Measurements from ENCODE around the gene ERN1. TPM values are rescaled to one million over a fixed set of nuclear protein-coding genes. Genes with fewer than 3 reads are reported as not detected.
"Not testable (repeated sequence)": the region's sequence is repeated elsewhere in the genome, so short reads cannot be mapped to it uniquely, and the experiment has no call there.

The ERN1 gene
- 1.6 TPM for polyA plus RNA-seq (2013, experiment 1 of 2)
- 1.5 TPM for polyA plus RNA-seq (2013, experiment 2 of 2)

- under 1% methylated on average over 98 of the region's 98 CpGs for WGBS
- Histone ChIP-seq H3K9me3 (ENCODE audit: insufficient read depth, low read depth, low read length) (no peaks in the 10 kb centered on the region), H3K4me1 (ENCODE audit: insufficient read depth, low read length) (peaks cover 9% of the 10 kb centered on the region; the same call in 1 of the 2 replicates), H3K36me3 (ENCODE audit: insufficient read depth, low read length) (no peaks in the 10 kb centered on the region), H3K27ac (ENCODE audit: low read depth, low read length) (peak within 1 kb of the TSS; percentile 23; the same call in 1 of the 2 replicates), H3K9ac (ENCODE audit: low read depth, low read length) (peak within 1 kb of the TSS; percentile 64), H3K27me3 (ENCODE audit: insufficient read depth, low read length) (peaks cover 33% of the 10 kb centered on the region), H3K4me3 (ENCODE audit: low read length) (peak within 1 kb of the TSS; percentile 77)
These were observed at the start of gene ERN1 for GRCh38 chr17:64129765-64130558. Gene ERN1 (minus strand): TSS chr17:64130144. CDS start chr17:64130029, 115 bp downstream.

GRCh38 chr17:64179024-64179423, 49.1 kb upstream of the ERN1 start:
- H3K9ac ChIP-seq (ENCODE audit: low read depth, low read length); H3K4me1 ChIP-seq (ENCODE audit: insufficient read depth, low read length); H3K27me3 ChIP-seq (ENCODE audit: insufficient read depth, low read length); H3K27ac ChIP-seq (ENCODE audit: low read depth, low read length); H3K9me3 ChIP-seq (ENCODE audit: insufficient read depth, low read depth, low read length); H3K36me3 ChIP-seq (ENCODE audit: insufficient read depth, low read length); H3K4me3 ChIP-seq (ENCODE audit: low read length): not testable (repeated sequence)
- WGBS: 85% methylated on average over 4 of the region's 4 CpGs

- Histone ChIP-seq H3K27ac (ENCODE audit: low read depth, low read length) (no peak overlapping the region), H3K4me1 (ENCODE audit: insufficient read depth, low read length) (no peaks in the 10 kb centered on the region)
- 88% methylated on average over 7 of the region's 9 CpGs for WGBS
These were observed 48.3 kb upstream of the ERN1 start for GRCh38 chr17:64178011-64178825.

GRCh38 chr17:64177311-64178010, 47.5 kb upstream of the ERN1 start:
- Histone ChIP-seq H3K4me3 (ENCODE audit: low read length) (no peak overlapping the region), H3K9ac (ENCODE audit: low read depth, low read length) (no peak overlapping the region), H3K9me3 (ENCODE audit: insufficient read depth, low read depth, low read length) (no peaks in the 10 kb centered on the region), H3K4me1 (ENCODE audit: insufficient read depth, low read length) (no peaks in the 10 kb centered on the region), H3K36me3 (ENCODE audit: insufficient read depth, low read length) (peaks cover 7% of the 10 kb centered on the region; the same call in 1 of the 2 replicates), H3K27ac (ENCODE audit: low read depth, low read length) (no peak overlapping the region), H3K27me3 (ENCODE audit: insufficient read depth, low read length) (no peaks in the 10 kb centered on the region)
- 94% methylated on average over 6 of the region's 7 CpGs for WGBS

More at GRCh38 chr17:64178011-64178825, 48.3 kb upstream of the ERN1 start:
- Histone ChIP-seq H3K27me3 (ENCODE audit: insufficient read depth, low read length) (no peaks in the 10 kb centered on the region), H3K36me3 (ENCODE audit: insufficient read depth, low read length) (peaks cover 7% of the 10 kb centered on the region; the same call in 1 of the 2 replicates), H3K4me3 (ENCODE audit: low read length) (no peak overlapping the region), H3K9ac (ENCODE audit: low read depth, low read length) (no peak overlapping the region), H3K9me3 (ENCODE audit: insufficient read depth, low read depth, low read length) (no peaks in the 10 kb centered on the region)

- Histone ChIP-seq H3K4me1 (ENCODE audit: insufficient read depth, low read length) (no peaks in the 10 kb centered on the region), H3K4me3 (ENCODE audit: low read length) (no peak overlapping the region), H3K27me3 (ENCODE audit: insufficient read depth, low read length) (no peaks in the 10 kb centered on the region), H3K27ac (ENCODE audit: low read depth, low read length) (no peak overlapping the region), H3K9me3 (ENCODE audit: insufficient read depth, low read depth, low read length) (no peaks in the 10 kb centered on the region), H3K9ac (ENCODE audit: low read depth, low read length) (no peak overlapping the region), H3K36me3 (ENCODE audit: insufficient read depth, low read length) (peaks cover 7% of the 10 kb centered on the region; the same call in 1 of the 2 replicates)
These were observed 46.6 kb upstream of the ERN1 start for GRCh38 chr17:64176556-64176955.

- Histone ChIP-seq H3K4me3 (ENCODE audit: low read length) (no peak overlapping the region), H3K9me3 (ENCODE audit: insufficient read depth, low read depth, low read length) (no peaks in the 10 kb centered on the region), H3K9ac (ENCODE audit: low read depth, low read length) (no peak overlapping the region), H3K4me1 (ENCODE audit: insufficient read depth, low read length) (no peaks in the 10 kb centered on the region), H3K27me3 (ENCODE audit: insufficient read depth, low read length) (no peaks in the 10 kb centered on the region), H3K27ac (ENCODE audit: low read depth, low read length) (no peak overlapping the region), H3K36me3 (ENCODE audit: insufficient read depth, low read length) (peaks cover 10% of the 10 kb centered on the region; the same call in 1 of the 2 replicates)
- 96% methylated on average over 7 of the region's 7 CpGs for WGBS
These were observed 44.9 kb upstream of the ERN1 start for GRCh38 chr17:64174686-64175456.

GRCh38 chr17:64173646-64174045, 43.7 kb upstream of the ERN1 start:
- H3K9ac ChIP-seq (ENCODE audit: low read depth, low read length): no peak overlapping the region
- H3K4me1 ChIP-seq (ENCODE audit: insufficient read depth, low read length): no peaks in the 10 kb centered on the region
- no peak overlapping the region for H3K27ac ChIP-seq (ENCODE audit: low read depth, low read length)
- H3K36me3 ChIP-seq (ENCODE audit: insufficient read depth, low read length): peaks cover 8% of the 10 kb centered on the region; the same call in 1 of the 2 replicates
- no peaks in the 10 kb centered on the region for H3K27me3 ChIP-seq (ENCODE audit: insufficient read depth, low read length)
- no peaks in the 10 kb centered on the region for H3K9me3 ChIP-seq (ENCODE audit: insufficient read depth, low read depth, low read length)
- H3K4me3 ChIP-seq (ENCODE audit: low read length): no peak overlapping the region
- WGBS: 93% methylated on average over 3 of the region's 3 CpGs

GRCh38 chr17:64172510-64172909, 42.6 kb upstream of the ERN1 start:
- WGBS: 88% methylated on average over 3 of the region's 3 CpGs
- H3K9ac ChIP-seq (ENCODE audit: low read depth, low read length): no peak overlapping the region
- H3K4me1 ChIP-seq (ENCODE audit: insufficient read depth, low read length): no peaks in the 10 kb centered on the region
- peaks cover 7% of the 10 kb centered on the region; the same call in 1 of the 2 replicates for H3K36me3 ChIP-seq (ENCODE audit: insufficient read depth, low read length)
- H3K27me3 ChIP-seq (ENCODE audit: insufficient read depth, low read length): no peaks in the 10 kb centered on the region
- H3K9me3 ChIP-seq (ENCODE audit: insufficient read depth, low read depth, low read length): no peaks in the 10 kb centered on the region
- H3K27ac ChIP-seq (ENCODE audit: low read depth, low read length): no peak overlapping the region
- no peak overlapping the region for H3K4me3 ChIP-seq (ENCODE audit: low read length)

GRCh38 chr17:64171041-64171440, 41.1 kb upstream of the ERN1 start:
- H3K27me3 ChIP-seq (ENCODE audit: insufficient read depth, low read length): no peaks in the 10 kb centered on the region
- H3K9me3 ChIP-seq (ENCODE audit: insufficient read depth, low read depth, low read length): no peaks in the 10 kb centered on the region
- H3K36me3 ChIP-seq (ENCODE audit: insufficient read depth, low read length): peaks cover 4% of the 10 kb centered on the region; the same call in 1 of the 2 replicates
- H3K4me1 ChIP-seq (ENCODE audit: insufficient read depth, low read length): no peaks in the 10 kb centered on the region
- H3K9ac ChIP-seq (ENCODE audit: low read depth, low read length): no peak overlapping the region
- 94% methylated on average over 7 of the region's 8 CpGs for WGBS
- no peak overlapping the region for H3K4me3 ChIP-seq (ENCODE audit: low read length)
- H3K27ac ChIP-seq (ENCODE audit: low read depth, low read length): no peak overlapping the region

GRCh38 chr17:64170286-64170685, 40.3 kb upstream of the ERN1 start:
- Histone ChIP-seq H3K27me3 (ENCODE audit: insufficient read depth, low read length) (no peaks in the 10 kb centered on the region), H3K36me3 (ENCODE audit: insufficient read depth, low read length) (peaks cover 4% of the 10 kb centered on the region; the same call in 1 of the 2 replicates), H3K27ac (ENCODE audit: low read depth, low read length) (no peak overlapping the region), H3K9ac (ENCODE audit: low read depth, low read length) (no peak overlapping the region), H3K9me3 (ENCODE audit: insufficient read depth, low read depth, low read length) (no peaks in the 10 kb centered on the region), H3K4me3 (ENCODE audit: low read length) (no peak overlapping the region), H3K4me1 (ENCODE audit: insufficient read depth, low read length) (no peaks in the 10 kb centered on the region)
- 83% methylated on average over 4 of the region's 4 CpGs for WGBS
